Suppressor macrophage treated with lipopolysaccharide for 1 hour (primary cell): ENCODE measurements around the gene MON1B.
"Not testable (repeated sequence)": the region's sequence is repeated elsewhere in the genome, so short reads cannot be mapped to it uniquely, and the experiment has no call there.

Experiments
- DNase-seq, 3 donors: peaks; one replicate each; pipeline ENCODE4 v3.0.0-alpha.2; 2020 to 2022

Gene MON1B

DNA sequence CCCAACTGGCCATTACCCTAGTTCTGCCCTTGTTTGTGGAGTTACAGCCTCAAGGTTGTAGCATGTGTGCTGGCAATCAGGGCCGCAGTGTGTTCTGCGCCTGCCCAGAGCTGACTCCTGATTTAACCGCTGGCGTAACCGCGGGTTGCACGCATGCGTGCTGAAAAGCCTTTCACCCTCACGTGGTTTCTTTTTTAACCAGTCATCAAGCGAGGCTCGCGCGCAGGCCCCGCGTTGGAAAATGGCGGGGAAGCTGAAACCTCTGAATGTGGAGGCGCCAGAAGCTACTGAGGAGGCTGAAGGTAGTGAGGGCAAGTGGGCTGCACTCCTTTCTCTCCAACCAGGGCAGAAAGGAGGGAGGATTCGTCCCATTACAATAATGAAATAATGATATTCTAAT, 8.2 kb downstream of the MON1B start, which contains the start of gene SYCE1L:
Gene SYCE1L, plus strand, starts transcription at position 198 of the 400 bp plus-strand sequence. Its CDS starts 44 bp downstream, at position 242.
- no peak for DNase-seq

DNA sequence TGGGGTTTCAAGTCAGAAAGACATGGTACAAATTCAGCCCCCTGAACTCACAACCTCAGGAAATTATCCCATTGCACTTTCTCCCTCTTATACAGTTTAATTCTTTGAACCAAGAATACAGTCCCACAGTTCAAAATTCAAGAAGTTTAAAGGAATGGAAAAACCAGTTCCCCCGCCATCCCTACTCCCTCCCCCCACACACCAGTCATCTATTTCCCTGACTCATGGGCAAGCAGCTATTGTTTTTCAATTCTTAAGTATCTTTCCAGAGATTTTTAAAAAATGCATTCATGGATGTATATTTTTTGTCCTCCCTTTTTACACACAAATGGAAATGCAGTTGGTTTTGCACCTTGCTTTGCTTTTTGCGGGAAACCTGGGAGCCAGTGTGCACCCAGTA, 15.5 kb downstream of the MON1B start:
- DNase-seq, result no peak

DNA sequence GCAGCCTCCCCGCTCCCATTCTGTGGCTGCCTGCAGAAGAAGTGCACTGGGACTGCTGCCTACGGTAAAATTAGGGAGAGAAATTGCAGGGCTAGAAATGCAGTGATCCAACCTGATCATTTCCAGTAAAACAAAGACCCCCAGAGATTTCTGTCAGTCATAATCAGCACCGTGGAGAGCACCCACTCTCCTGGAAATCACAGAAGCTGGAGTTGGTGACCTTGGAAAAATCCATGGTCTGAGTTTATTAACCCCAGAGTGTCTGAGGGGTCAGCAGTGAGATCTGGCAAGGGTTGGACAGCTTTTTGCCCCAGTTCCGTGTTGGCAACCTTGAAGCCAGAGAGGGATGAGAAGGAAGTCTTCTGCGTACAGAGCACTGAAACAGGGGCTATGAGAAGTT, 16.0 kb downstream of the MON1B start:
- no peak for DNase-seq

DNA sequence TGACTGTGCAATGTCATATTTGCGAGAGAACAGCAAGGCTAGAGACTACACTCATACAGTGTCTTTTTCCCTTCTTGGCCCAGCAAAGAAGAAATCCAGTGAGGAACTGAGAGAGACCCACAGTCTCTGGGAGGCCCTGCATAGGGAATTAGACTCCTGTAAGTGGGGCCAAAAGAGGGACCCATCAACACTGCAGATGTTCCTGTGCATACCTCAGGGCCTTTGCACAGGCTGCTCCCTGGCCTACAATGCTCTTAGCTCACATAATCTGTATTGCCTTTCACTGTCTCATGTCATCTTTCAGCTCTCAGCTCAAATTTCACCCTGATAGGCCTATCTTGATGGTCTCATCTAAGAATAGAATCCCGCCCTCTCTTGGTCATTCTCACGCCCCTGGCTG, 17.4 kb downstream of the MON1B start:
- no peak for DNase-seq

DNA sequence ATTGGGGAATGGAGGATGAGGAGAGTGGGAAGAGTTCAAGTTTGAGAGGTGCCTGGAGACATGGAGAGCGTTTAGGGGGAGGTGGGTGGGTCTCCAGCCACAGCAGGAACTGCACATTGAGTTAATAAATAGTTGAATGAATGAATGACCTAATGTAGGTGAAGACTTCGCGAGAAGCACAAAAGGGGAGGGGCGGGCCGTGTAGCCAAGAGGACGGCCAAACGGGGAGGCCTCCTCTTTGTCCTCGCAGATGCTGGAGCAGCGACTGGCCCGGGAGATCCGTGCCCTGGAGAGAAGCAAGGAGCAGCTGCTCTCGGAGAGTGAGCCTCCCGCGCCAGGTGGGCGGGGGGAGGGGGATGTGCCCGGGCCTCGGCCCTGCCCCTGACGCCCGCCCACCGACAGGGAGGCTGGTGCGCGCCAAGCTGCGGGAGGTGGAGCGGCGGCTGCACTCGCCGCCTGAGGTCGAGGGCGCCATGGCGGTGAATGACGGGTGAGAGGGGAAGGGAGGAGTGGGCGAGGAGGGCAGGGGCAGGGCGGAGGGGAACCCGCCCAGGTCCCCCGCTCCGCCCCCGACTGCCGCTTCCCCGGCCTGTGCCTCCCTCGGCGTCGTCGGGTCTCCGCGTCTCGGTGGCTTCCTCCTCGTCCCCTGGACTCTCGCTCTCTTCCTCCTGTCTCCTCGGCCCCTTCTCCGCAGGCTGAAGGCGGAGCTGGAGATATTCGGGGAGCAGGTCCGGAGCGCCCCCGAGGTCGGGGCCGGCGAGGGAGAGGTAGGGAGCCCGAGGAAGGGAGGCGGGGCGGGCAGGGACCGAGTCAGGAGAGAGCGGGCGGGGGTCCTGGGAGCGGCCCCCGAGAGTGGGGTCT, 21.1 kb downstream of the MON1B start:
- DNase-seq, result peak; percentile 36 to 68 (median 50)

DNA sequence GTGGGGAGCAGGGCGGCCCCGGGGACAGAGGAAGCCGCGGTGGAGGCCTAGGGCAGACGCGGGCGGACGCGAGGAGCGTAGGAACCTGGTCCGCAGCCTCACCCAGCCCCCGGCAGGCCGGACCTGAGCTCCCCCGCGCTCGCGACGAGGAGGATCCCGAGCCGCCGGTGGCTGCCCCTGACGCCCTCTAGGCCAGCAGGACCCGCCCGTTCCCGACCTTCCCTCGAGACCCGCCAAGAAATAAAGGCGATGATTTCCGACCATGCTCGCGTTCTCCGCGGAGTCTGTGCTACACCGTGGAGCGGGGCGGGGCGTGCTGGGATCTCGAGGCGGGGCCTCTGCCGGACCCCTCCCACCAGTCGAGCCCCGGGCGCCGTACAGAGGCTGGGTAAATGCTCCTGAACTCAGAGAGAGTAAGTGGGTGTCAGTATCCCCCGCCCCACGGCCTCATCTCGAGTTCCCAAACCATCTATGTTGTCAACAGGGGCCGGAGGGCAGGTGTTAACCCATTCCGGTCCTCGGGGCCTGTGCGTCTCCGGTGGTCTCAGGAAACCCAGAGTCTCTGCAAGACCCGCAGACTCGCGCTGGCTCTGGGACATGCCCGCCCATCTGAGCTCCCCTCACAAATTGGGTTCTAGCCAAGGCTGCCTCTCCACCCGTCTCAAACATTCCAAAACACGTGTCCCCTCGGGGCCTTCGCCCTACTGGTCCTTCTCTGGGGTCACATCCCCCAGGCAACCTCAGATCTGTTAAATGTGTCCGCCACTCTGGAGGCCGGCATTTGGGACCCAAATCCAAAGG, 22.0 kb downstream of the MON1B start:
- DNase-seq, result peak; percentile 56 to 82 (median 72)

DNA sequence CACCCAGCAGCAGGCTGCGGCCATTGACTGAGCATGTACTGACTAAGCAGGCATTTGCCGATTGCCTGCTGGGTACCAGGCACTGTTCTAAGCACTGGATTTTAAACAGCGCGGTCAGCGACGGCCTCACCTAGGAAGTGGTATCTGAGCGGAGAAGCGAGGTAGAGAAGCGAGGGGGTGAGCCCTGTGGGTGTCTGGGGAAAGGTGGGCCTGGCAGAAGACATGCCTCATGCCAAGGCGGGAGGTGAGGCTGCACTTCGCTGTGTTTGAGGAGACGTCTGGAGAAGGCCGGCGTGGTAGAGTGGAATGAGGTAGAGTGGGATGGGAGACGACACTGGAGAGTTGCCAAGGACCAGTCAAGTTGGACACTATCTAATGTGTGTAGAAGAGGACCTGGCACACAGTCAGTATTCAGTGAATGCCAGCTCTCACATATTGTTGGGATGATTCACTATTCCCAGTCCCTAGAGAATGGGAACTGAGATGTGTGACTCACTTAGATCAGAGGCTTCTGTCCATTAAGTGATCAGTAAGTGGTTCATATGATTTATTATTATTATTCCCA, 22.6 kb downstream of the MON1B start:
- peak; percentile 31 to 70 (median 41) for DNase-seq

DNA sequence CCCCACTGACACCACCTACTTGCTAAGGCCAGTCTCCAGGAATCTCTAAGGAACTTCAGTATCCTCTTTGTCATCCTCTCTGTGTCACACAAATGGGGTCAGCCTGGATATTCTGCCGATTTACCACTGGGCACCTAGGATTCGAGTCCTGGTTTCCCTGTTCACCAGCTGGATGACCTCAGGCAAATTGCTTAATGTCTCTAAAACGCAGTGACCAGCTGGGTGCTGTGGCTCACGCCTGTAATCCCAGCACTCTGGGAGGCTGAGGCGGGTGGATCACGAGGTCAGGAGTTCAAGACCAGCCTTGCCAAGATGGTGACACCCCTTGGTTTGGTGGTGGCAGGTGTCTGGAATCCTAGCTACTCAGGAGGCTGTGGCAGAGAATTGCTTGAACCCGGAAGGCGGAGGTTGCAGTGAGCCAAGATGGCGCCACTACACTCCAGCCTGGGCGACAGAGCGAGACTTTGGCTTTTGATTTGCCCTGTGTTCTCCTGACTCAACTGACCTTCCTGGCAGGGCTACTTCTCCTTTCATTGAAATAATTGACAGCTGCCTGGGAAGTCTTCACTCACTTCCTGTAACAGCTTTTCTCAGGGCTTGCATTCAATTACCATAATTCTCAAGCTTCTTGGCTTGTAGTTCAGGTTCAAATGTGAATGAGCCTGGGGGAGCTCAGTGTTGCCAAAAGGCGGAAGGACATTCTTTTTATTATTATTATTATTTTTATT, 23.6 kb downstream of the MON1B start:
- peak in 1 of 3 donors; percentile 18 for DNase-seq

DNA sequence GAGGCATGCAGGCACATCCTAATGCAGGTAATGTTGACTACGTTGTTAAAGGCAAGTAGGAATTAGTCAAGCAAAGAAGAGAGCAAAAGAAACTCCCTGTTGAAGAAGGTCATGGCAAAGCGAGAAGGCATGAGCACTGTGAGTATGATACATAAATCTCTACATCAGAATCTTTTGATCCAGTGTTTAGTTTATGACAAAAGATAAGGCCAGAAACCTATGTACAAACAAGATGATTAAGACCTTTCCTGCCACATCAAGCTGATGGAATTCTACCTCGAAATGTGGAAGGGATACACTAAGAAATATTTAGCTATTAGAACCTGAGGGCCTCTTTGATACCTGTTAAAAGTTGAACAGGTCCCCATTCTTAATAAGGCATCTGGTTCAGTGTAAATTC, 28.4 kb downstream of the MON1B start:
- no peak for DNase-seq

DNA sequence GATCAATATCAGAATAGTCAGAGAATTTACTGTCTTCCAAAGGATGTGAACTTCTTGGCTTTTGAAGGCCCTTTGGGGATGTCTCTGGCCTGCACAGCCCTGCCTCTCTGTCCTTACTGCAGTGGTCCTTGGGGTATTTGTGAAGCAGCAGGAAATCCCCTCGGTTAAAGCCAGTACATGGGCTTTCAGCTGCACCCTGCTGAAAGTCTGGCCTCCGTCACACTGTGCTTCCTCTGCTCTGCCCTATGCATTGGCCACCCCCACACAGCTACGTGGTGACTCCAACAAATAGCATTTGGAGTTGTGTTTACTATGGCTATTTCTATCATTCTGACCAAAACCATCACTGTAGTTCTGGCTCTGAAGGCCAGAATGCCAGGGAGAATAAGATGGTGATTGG, 29.4 kb downstream of the MON1B start:
- DNase-seq, result no peak

DNA sequence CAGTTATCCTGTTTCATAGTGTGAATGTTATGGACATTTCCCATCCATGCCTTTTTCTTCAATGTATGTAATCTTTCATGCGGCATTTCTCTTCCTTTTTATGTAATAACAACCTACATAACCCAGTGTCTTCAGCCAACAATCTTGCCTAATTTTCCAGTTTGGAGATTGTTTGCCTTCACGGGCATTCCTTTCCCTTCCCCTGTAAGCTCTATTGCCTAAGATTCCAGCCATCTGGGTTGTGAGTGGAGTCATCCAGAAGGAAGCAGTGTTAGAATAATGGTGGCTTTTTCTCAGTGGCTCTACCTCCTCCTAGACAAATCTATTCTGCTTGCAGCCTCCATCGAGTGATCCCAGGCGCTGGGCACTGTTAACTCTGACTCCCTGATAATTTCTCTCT, 30.5 kb downstream of the MON1B start:
- DNase-seq, result no peak

DNA sequence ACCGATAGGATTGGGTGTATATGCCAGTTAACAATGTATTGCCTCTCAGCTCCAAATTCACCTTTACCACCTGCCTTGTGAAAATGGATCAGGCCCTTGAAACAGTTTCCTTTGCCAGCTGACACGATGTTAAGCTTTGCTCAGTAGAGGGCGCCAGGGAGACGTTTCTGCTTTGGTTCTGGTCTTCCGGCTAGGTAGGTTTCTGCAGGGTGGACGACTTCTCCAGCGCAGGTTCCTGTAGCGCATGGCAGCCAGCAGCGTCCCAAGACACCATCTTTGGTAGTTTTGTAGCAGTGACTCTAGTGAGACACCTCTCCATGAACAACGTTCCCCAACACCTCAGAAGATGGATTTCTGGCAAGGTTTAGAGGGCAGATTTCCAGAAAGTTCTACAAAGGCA, 32.2 kb downstream of the MON1B start:
- peak in 2 of 3 donors; percentile 39 to 43 for DNase-seq

DNA sequence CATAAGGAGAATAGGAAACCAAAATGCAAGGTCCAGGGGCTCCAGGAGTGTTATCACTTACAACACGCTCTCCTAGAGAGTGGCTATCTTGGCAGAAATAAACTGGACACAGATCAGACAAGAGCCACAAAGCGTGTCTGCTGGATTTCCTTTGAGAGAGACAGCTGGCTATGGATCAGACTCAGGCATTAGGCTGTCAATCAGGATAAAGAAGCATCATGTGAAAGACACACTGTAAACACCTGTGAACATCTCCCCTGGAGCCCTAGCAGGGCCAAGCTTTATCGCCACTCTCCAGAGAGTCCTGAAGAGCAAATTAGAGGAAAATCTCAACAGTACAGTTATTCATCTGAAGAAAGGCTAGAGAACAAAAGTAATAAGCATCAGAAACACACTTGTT, 34.2 kb downstream of the MON1B start:
- no peak for DNase-seq

DNA sequence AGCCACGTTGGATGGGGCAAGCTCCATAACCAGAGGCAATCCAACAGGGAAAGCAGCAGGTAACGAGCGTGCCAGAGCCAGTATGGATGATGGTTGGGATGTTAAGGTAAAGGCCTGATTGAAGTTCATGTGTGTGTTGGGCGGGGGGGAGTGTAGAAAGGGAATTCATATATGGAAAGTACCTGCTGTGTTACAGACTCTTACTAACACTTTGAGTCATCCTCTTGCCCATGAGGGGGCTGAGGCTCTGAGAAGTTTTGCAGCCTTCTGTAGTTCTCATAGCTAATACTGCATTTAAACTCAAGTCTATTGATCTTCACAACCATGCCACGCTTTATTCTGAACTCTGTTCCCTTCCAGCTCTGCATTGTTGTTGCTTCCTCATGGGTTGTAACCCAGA, 36.8 kb downstream of the MON1B start:
- peak; percentile 34 to 41 (median 36) for DNase-seq

DNA sequence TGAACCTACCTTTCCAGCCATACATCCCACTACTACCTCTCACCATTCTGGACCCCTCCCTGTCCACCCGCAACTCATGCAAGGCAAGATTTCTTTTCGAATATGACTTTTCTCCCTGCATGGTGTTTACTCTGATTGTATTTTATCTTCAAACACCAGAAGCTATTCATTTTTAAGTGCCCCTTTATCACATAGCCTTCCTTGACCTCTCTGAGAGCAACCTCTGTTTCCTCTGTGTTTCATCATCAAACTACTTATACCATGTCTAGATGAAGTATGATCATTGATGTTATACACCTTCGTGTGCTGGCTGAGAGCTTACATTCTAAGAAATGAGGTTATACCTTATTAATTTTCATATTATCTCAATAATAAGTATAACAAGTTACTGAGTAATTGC, 40.1 kb downstream of the MON1B start:
- DNase-seq, result no peak

DNA sequence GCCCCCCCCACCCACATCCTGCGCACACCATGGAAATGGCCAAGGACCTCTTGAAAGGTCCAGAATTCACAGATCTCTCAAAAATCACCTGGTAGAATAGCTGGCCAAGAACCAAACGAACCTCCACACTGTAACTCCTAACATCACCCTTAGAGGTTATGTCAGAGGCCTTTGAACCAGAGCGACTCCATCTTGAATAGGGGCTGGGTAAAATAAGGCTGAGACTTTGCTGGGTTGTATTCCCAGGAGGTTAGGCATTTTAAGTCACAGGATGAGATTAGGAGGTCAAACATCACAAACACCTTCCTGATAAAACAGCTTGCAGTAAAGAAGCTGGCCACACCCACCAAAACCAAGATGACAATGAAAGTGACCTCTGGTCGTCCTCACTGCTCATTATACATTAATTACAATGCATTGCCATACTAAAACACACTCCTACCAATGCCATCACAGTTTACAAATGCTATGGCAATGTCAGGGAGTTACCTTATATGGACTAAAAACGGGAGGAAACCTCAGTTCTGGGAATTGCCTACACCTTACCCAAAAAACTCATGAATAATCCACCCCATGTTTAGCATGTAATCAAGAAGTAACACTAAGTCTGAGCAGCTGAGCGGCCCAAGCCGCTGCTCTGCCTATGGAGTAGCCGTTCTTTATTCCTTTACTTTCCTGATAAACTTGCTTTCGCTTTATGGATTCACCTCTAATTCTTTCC, 43.0 kb downstream of the MON1B start:
- DNase-seq, result no peak

DNA sequence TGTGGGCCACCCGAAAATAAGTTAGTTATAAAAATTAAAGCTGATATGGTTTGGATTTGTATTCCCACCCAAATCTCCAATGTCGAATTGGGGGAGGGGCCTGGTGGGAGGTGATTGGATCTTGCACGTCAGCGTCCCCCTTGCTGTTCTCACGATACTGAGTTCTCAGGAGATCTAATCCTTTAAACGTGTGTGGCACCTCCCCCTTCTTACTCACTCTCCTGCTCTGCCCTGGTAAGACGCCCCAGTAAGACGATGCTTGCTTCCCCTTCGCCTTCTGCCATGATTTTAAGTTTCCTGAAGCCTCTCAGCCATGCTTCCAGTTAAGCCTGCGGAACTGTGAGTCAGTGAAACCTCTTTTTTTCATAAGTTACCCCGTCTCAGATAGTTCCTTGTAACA, 43.6 kb downstream of the MON1B start:
- DNase-seq, result no peak

DNA sequence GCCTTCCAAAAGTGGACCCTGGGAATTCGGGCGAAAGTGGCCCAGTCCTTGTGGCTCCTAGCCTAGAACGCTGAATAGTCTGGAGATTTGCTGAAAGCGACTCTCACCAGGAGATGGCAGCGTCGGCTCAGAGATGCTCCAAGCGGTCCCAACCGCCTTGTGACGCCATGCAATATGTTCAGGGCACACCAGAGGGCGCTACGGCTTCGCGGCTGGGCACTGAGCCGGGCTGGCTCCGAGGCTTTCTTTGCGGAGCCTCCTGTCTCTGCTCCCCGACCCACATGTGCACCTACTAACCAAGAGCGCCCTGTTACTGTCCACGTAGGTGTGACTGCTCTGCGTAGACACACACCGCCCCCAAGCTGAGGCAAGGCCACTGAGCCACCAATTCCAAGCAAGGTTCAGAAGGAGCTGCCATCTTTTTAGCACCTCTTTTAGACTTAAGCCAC, 45.1 kb downstream of the MON1B start:
- DNase-seq, result peak; percentile 87 to 94 (median 92)

DNA sequence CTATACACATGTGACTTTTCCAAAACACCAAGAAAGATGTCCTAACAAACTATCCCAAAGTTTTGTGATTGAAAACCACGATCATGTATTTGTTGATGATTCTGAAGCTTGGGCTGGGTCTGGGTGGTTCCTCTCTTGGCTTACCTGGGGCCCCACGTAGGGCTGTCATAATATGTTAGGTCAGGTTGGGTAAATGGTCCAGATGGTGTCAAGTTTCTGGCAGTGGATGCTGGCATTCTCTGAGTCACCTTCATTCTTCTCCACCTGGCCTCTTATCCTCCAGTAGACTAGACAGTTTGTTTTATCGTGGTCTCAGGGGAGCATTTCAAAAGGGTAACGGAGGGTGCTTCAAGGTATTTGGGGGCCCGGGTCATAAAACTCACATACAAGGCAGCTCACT, 47.6 kb downstream of the MON1B start:
- DNase-seq, result no peak

DNA sequence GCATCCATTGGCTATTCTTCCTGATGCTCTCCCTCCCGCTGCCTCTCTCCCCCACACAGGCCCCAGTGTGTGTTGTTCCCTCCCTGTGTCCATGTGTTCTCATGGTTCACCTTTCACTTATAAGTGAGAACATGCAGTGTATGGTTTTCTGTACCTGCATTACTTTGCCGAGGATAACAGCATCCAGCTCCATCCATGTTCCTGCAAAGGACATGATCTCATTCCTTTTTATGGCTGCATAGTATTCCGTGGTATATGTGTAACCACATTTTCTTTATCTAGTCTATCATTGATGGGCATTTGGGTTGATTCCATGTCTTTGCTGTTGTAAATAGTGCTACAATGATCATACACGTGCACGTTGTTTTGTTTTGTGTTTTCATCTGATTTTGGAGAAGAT, 51.5 kb downstream of the MON1B start:
- not testable (repeated sequence) for DNase-seq

DNA sequence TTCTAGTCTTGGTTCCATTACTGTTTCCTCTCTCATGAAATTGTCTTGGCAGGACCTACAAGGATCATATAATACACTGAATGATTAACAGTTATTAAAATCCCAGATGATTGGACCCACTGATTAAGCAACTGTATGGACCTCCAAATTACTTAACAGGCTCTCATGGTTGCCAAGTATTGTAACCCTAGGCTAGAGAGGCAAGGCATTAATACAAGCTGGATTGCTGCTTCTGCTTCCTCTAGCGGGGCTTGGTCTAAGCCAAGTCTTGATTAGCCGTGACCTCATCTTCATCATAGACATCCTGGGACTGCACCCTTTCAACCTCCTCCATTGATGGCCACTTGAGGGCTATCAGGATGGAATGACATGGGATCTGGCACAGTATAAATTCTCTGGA, 55.2 kb downstream of the MON1B start:
- no peak for DNase-seq

DNA sequence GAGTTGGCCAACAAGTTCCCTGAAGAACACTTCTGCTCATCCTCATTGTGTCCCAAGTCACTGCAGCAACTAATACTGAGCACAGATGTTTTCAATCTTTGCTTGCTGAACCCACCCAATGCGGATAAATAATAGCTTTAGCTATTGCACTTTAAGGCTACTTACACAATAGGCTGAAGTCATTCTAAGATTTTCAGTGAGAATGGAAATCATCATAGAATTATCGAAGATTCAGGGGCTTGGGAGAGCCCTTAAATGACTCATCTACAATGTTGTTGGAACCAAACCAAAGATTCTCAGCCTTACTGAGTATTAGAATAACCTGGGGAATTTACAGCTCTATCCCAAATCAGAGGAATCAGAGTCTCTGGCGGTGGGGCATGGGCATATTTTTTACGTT, 59.4 kb downstream of the MON1B start:
- no peak for DNase-seq
